MM.1S (cell line): ENCODE data around the gene MUC5B.

Experiments used
- EZH2phosphoT487 ChIP-seq: fragments of 300-600 bp; sonication (generic); IDR thresholded peaks from 2 replicates; pipeline ENCODE4 v1.6.1; 2018; ENCODE audit warnings: antibody characterized with exemption, low read length
- TF ChIP-seq, protein P1 (sequence below): fragments of 300-600 bp; sonication (generic); IDR thresholded peaks from 2 replicates; pipeline ENCODE4 v1.5.1; 2016; ENCODE audit warnings: antibody characterized with exemption, low read length, mixed read lengths

DNA sequence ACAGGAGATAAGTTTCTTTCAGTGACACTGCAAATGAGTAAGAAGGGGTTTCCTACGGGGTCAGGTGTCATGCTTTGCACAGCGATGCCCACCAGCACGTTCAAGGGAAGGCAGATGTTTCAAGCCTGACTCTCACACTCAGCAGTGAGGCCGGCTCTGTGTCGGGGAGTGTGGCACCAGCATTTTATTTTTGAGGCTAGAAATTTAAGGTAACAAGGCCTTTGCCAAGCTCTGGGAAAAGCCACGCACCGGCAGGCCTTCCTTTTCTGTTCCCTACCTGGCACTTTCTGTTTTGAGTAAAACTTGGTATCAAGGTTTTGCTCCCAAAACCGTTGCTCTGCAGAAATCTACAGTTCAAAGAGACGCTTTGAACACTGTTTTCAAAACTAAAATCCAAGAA is 48.5 kb downstream of the MUC5B start:
- TF ChIP-seq, protein P1, sequence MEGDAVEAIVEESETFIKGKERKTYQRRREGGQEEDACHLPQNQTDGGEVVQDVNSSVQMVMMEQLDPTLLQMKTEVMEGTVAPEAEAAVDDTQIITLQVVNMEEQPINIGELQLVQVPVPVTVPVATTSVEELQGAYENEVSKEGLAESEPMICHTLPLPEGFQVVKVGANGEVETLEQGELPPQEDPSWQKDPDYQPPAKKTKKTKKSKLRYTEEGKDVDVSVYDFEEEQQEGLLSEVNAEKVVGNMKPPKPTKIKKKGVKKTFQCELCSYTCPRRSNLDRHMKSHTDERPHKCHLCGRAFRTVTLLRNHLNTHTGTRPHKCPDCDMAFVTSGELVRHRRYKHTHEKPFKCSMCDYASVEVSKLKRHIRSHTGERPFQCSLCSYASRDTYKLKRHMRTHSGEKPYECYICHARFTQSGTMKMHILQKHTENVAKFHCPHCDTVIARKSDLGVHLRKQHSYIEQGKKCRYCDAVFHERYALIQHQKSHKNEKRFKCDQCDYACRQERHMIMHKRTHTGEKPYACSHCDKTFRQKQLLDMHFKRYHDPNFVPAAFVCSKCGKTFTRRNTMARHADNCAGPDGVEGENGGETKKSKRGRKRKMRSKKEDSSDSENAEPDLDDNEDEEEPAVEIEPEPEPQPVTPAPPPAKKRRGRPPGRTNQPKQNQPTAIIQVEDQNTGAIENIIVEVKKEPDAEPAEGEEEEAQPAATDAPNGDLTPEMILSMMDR: no peak
- TF ChIP-seq EZH2phosphoT487: no peak
